NCI-H146 treated with DMSO at 0.1 percent for 48 hours (cell line): ENCODE measurements around the gene GOLGA3.

Experiments used
- DNase-seq: peaks from one replicate; lab custom pipeline; 2025; ENCODE audit not compliant: unreplicated experiment; lab: John Stamatoyannopoulos, UW

Gene GOLGA3

DNA sequence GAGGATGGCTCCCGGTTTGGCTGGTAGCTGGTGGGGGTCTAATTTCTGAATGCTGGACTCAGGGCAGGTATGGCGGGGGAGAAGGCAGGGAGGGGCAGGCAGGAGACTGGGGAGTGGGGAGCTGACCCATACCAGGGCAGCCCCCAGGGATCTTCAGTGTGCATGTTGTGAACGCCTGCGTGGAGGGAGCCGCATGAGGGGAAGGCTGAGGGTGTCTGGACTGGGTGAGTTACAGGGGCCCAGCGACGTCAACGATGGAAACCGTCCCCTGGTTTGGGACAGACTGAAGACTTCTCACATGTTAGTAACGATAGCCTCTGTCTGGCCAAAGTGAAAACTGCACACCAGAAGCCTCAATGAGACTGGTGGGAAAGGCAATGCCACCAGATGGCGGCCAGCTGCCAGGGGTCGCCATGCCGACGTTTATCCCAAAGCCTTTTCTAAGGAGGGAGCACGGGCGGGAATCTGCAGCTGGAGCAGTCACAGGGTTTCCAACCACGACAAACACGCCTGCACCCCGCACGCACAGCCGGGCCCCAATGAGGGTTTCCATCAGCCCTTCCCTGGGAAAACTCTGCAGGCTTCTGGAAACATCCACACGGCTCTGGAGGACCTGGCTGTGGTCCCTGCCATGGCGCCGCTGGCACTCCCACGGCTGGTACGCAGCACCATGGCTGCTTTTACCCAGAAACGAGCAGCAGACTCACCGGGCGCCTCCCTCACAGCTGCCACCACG is 104.0 kb downstream of the GOLGA3 start:
- DNase-seq, result no peak

DNA sequence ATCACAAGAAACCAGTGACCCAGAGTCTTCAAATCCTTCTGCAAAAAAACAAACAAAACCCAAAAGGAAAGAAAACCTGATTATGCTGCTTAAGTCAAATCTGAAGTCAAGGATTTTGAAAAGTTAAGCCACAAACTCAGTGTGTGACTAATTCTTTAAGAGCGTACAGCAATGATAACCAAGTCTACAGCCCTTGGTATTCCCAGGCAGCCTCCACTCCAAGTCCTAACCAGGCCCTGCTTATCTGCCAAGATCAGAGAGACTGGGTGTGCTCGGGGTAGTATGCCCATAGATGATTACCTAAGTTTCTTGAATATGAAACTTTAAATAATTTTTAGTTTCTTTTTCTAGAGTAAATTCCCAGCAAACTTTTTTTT is 104.9 kb downstream of the GOLGA3 start:
- DNase-seq, result no peak

DNA sequence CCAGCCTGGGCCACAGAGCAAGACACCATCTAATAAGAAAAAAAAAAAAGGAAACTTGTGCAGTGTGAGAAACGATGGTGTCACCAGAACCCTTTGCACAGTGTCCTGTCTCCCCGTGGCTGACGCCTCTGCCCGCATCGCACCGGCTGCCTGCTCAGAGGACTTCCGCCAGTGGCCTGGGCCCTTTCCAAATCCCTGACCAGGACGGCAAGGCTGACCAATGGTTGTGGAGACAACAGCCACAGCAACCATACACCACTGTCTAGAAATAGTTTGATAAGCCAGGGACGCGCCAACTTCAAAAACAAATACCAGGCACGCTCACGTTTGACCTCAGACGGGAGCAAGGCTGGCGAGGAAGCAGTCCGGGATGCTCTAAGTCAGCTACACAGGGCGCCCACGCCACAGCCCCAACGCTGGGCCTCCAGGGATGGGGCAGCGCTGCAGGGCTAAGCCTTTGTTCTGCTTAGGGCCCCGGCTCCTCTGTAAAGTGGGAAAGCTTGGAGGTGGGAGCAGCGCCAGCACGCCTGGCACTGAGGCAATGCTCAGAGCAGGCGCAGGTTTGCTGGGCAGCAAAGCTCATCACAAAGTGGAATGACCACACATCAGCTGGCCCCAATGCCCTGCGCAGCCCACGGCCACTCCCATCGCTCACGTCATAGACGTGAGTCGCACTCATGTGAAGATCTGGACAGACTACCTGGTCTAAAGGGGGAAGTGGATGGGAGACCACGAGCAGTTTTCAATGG is 105.5 kb downstream of the GOLGA3 start:
- no peak for DNase-seq

DNA sequence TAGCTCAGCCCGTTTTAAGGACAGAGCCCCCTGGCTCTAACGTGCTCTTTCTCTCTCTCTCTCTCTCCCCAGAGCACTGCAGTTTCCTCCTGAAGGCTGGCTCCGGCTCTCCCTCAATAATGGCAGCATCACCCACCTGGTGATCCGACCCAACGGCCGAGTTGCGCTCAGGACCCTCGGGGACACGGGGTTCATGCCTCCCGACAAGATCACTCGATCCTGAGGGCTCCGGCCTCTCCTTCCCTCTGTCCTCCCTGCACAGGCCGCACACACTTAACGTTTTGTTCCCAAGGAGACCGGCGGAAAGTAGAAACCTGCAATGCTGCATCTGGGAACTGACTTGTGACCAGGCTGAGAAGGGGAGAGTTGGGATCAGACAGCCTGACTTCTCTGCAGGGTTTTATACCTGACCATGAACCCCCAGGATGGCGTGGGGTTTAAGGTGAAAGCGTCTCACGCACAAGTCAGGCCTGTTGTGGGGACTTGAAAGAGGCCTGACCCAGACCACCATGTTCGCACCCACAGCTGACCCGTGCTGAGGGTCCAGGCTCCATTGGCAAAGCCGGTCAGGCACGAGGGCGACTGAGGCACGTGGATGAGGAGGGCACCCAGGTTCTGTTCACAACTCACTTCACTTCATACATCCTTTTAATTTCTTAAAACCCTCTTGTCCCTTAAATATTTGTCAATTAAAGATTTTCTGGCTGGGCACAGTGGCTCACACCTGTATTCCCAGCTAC is 107.9 kb downstream of the GOLGA3 start:
- no peak for DNase-seq

- no peak for DNase-seq
Measured at GRCh38 chr12:132719954-132720324, 108.7 kb downstream of the GOLGA3 start.

GRCh38 chr12:132719141-132719953 is 109.3 kb downstream of the GOLGA3 start:
- DNase-seq, result no peak
